DMS114 treated with DMSO at 0.1 percent for 48 hours (cell line): Measurements from ENCODE around the gene RTEL1.
A peak's percentile ranks its signal among the peaks of the same experiment; 100 is the strongest.
"Not testable (repeated sequence)": the region's sequence is repeated elsewhere in the genome, so short reads cannot be mapped to it uniquely, and the experiment has no call there.

Experiments
- DNase-seq: peaks from one replicate; lab custom pipeline; 2025; ENCODE audit not compliant: unreplicated experiment; lab: John Stamatoyannopoulos, UW

RTEL1 gene

GRCh38 chr20:63628246-63628975 is 29.7 kb upstream of the RTEL1 start:
- peak; percentile 58 for DNase-seq

- DNase-seq, result not testable (repeated sequence)
These were observed 27.2 kb upstream of the RTEL1 start for GRCh38 chr20:63630956-63631355.

- DNase-seq, result not testable (repeated sequence)
These were observed 26.7 kb upstream of the RTEL1 start for GRCh38 chr20:63631426-63631825.

- DNase-seq, result no peak
These were observed 24.4 kb upstream of the RTEL1 start for GRCh38 chr20:63633732-63634131.

- DNase-seq, result no peak
These were observed 22.5 kb upstream of the RTEL1 start for GRCh38 chr20:63635431-63636141.

GRCh38 chr20:63636752-63637628 is 21.1 kb upstream of the RTEL1 start:
- DNase-seq, result no peak

GRCh38 chr20:63639093-63639975 is 18.8 kb upstream of the RTEL1 start:
- DNase-seq, result no peak

- DNase-seq, result no peak
These were observed 18.0 kb upstream of the RTEL1 start for GRCh38 chr20:63640086-63640485.

- DNase-seq, result not testable (repeated sequence)
These were observed 17.4 kb upstream of the RTEL1 start for GRCh38 chr20:63640686-63641085.

GRCh38 chr20:63641146-63641791 is 16.8 kb upstream of the RTEL1 start:
- DNase-seq, result no peak

- DNase-seq, result peak; percentile 42
These were observed 16.2 kb upstream of the RTEL1 start for GRCh38 chr20:63641792-63642523.

GRCh38 chr20:63642527-63643247 is 15.4 kb upstream of the RTEL1 start:
- DNase-seq, result no peak

GRCh38 chr20:63643499-63643898 is 14.6 kb upstream of the RTEL1 start:
- no peak for DNase-seq

- no peak for DNase-seq
These were observed 14.2 kb upstream of the RTEL1 start for GRCh38 chr20:63643946-63644345.

GRCh38 chr20:63645218-63645617 is 12.9 kb upstream of the RTEL1 start:
- DNase-seq, result no peak

GRCh38 chr20:63648190-63648589 is 9.9 kb upstream of the RTEL1 start:
- no peak for DNase-seq

- no peak for DNase-seq
These were observed 9.1 kb upstream of the RTEL1 start for GRCh38 chr20:63648895-63649589.

GRCh38 chr20:63650486-63650885 is 7.6 kb upstream of the RTEL1 start:
- not testable (repeated sequence) for DNase-seq
